ENCODE measurements around the gene C2orf42.
"Not testable (repeated sequence)": the region's sequence is repeated elsewhere in the genome, so short reads cannot be mapped to it uniquely, and the experiment has no call there.

C2orf42 gene

DNA sequence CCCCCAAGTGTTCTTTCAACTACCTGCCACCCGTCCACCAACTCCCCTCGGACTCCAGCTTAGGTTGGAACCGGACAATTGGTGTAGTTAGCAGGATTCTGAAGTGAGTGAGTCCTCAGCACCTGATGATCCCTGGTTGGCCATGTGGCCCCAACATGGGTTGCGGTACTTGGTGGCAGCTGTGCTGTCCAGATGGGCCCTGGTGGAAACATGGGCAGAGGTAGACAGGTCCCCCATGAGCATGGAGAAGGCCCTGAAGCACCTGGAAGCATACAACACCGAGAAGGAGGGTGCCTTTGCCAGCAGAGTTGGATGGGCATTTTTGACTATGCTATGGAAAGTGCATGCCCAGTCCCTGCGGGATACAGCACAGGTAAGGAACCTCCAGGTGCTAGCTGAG, 11.0 kb upstream of the C2orf42 start:
- TF ChIP-seq, protein P1, sequence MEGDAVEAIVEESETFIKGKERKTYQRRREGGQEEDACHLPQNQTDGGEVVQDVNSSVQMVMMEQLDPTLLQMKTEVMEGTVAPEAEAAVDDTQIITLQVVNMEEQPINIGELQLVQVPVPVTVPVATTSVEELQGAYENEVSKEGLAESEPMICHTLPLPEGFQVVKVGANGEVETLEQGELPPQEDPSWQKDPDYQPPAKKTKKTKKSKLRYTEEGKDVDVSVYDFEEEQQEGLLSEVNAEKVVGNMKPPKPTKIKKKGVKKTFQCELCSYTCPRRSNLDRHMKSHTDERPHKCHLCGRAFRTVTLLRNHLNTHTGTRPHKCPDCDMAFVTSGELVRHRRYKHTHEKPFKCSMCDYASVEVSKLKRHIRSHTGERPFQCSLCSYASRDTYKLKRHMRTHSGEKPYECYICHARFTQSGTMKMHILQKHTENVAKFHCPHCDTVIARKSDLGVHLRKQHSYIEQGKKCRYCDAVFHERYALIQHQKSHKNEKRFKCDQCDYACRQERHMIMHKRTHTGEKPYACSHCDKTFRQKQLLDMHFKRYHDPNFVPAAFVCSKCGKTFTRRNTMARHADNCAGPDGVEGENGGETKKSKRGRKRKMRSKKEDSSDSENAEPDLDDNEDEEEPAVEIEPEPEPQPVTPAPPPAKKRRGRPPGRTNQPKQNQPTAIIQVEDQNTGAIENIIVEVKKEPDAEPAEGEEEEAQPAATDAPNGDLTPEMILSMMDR (IDR thresholded peaks at IDR 0.05; ENCODE audit: unreplicated experiment in 3 of 3) = no peak
- no peaks in the 10 kb centered on the region for H3K36me3 Mint-ChIP-seq (ENCODE audit: low read depth)
- no peaks in the 10 kb centered on the region for H3K27me3 Mint-ChIP-seq (ENCODE audit: low read depth)
- no peaks in the 10 kb centered on the region for H3K4me1 Mint-ChIP-seq
- no peak overlapping the region for H3K4me3 Mint-ChIP-seq
- H3K9me3 Mint-ChIP-seq = no peaks in the 10 kb centered on the region
- no peak overlapping the region for H3K27ac Mint-ChIP-seq

DNA sequence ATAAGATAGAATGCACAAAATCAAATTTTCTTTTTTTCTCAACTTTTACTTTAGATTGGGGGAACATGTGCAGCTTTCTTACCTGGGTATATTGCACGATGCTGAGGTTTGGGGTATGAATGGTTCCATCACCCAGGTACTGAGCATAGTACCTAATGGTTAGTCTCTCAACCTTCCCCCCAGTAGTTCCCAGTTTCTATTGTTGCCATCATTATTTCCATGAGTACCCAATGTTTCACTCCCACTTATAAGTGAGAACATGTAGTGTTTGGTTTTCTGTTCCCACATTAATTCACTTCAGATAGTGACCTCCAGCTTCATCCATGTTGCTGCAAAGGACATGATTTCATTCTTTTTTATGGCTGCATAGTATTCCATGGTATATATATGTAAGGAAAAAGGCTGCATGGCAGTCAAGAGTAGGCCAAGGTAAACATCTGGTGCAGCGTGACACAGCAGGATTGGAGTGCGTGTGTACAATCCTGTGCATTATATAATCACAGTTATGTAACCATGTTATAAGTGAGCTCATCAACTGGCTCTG, 10.5 kb upstream of the C2orf42 start:
- TF ChIP-seq, protein P1 (IDR thresholded peaks at IDR 0.05; ENCODE audit: unreplicated experiment in 3 of 3) = no peak
- H3K9me3 Mint-ChIP-seq = no peaks in the 10 kb centered on the region

DNA sequence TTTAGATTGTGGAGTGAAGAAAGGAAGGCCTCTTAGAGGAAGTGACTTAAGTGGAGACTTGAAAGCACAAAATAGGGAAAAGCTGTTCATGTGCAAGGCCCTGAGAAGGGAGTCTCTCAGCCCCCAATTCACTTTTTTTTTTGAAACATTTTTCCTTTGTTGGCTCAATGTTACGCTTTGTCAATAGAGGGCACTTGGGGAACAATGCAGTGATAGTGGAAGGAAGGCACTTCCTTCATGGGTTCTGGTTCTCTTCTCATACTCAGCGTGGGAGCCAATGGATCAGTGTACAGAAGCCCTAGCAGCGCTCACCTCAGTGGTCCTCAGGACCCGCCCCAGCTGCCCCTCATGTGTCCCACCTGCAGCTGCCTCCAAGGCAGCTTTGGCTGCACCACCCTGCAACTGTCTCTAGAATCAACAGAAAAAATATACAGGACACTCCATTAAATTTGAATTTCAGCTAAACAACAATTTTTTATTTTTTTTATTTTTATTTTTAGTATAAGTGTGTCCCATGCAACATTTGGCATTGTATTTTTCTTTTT, 8.6 kb upstream of the C2orf42 start:
- Mint-ChIP-seq H3K27me3 (ENCODE audit: low read depth) (peaks cover 4% of the 10 kb centered on the region), H3K36me3 (ENCODE audit: low read depth) (no peaks in the 10 kb centered on the region), H3K9me3 (no peaks in the 10 kb centered on the region), H3K4me1 (no peaks in the 10 kb centered on the region), H3K4me3 (no peak overlapping the region), H3K27ac (no peak overlapping the region)
- TF ChIP-seq, protein P1 (IDR thresholded peaks at IDR 0.05; ENCODE audit: unreplicated experiment in 3 of 3) = no peak

More for the DNA sequence above, 10.5 kb upstream of the C2orf42 start:
- Mint-ChIP-seq H3K4me1 (no peaks in the 10 kb centered on the region), H3K27me3 (ENCODE audit: low read depth) (no peaks in the 10 kb centered on the region), H3K4me3 (no peak overlapping the region), H3K36me3 (ENCODE audit: low read depth) (no peaks in the 10 kb centered on the region), H3K27ac (no peak overlapping the region)

DNA sequence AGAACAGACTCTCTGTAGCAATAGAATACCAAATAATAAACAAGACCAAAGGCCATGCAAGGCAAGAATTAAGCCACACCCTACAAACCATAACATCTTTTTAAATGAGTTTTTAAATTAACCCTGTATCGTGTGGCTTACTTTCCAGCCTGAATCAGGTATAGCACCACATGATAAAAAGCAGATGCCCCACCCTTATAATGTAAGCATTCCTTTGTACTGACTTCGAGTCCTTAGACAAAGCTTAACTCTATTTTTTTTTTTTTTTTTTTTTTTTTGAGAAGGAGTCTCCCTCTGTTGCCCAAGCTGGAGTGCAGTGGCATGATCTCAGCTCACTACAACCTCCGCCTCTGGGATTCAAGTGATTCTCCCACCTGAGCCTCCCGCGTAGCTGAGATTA, 1.7 kb upstream of the C2orf42 start:
- no peak overlapping the region for H3K27ac Mint-ChIP-seq
- TF ChIP-seq, protein P1 (IDR thresholded peaks at IDR 0.05; ENCODE audit: unreplicated experiment in 3 of 3) = no peak
- H3K4me3 Mint-ChIP-seq = no peak overlapping the region
- H3K27me3 Mint-ChIP-seq (ENCODE audit: low read depth) = peaks cover 4% of the 10 kb centered on the region
- no peaks in the 10 kb centered on the region for H3K9me3 Mint-ChIP-seq
- peaks cover 5% of the 10 kb centered on the region for H3K4me1 Mint-ChIP-seq
- H3K36me3 Mint-ChIP-seq (ENCODE audit: low read depth) = no peaks in the 10 kb centered on the region

DNA sequence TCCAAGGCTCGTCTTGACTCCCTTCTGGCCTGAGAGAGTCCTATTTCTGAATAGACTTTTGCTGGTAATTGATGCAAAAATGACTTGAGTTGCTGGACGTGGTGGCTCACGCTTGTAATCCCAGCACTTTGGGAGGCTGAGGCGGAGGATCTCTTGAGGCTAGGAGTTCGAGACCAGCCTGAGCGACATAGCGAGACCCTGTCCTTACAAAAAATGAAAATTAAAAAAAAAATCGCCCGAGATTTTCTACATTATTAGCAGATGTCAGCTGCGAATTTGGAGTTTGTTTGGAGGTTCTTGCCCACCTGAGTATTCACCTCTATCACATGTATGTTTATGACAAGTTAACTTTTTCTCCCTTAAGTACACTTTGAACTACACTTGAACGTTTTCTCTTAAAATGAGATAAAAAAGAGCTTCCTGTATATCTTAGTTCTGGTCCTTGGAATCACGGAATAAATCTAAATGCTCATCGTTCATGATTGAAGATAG, 471 bp upstream of the C2orf42 start:
- H3K36me3 Mint-ChIP-seq (ENCODE audit: low read depth) = no peaks in the 10 kb centered on the region
- TF ChIP-seq, protein P1 (IDR thresholded peaks at IDR 0.05; ENCODE audit: unreplicated experiment in 3 of 3) = no peak

DNA sequence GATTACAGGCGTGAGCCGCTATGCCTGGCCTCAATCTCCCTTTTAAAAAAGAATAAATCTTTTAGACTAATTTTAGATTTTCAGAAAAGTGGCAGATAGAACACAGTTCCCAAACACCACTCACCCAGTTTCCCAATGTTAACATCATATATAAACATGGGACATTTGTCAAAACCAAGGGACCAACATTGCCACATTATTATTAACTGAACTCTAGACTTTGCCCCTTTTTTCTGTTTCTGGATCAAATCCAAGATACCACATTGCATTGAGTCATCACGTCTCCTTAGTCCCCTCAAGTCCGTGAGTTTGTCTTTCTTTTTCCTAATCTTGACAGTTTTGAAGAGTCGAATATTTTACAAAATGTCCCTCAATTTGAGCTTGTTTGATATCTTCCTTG, 2.4 kb downstream of the C2orf42 start:
- H3K27me3 Mint-ChIP-seq (ENCODE audit: low read depth) = no peaks in the 10 kb centered on the region
- H3K9me3 Mint-ChIP-seq = no peaks in the 10 kb centered on the region
- no peaks in the 10 kb centered on the region for H3K36me3 Mint-ChIP-seq (ENCODE audit: low read depth)
- TF ChIP-seq, protein P1 (IDR thresholded peaks at IDR 0.05; ENCODE audit: unreplicated experiment in 3 of 3) = no peak
- peak overlapping the region in 2 of 3 experiments; percentile 40 to 78 for H3K27ac Mint-ChIP-seq
- peaks cover 5% of the 10 kb centered on the region for H3K4me1 Mint-ChIP-seq
- H3K4me3 Mint-ChIP-seq = peak overlapping the region; percentile 47 to 67 (median 61)

More for the DNA sequence above, 471 bp upstream of the C2orf42 start:
- Mint-ChIP-seq H3K4me1 (peaks cover 5% of the 10 kb centered on the region), H3K4me3 (peak overlapping the region; percentile 90 to 95 (median 92)), H3K27me3 (ENCODE audit: low read depth) (peaks cover 4% of the 10 kb centered on the region), H3K9me3 (no peaks in the 10 kb centered on the region), H3K27ac (peak overlapping the region; percentile 95 to 99 (median 99))

DNA sequence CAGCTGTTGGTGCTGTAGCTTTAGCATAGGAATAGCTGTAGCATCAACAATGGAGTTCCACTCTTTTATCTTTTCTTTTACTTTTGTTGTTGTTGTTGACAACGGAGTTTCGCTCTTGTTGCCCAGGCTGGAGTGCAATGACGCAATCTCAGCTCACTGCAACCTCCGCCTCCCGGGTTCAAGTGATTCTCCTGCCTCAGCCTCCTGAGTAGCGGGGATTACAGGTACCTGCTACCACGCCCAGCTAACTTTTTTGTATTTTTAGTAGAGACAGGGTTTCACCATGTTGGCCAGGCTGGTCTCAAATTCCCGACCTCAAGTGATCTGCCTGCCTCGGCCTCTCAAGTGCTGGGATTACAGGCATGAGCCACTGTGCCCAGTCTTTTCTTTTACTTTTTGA, 3.6 kb downstream of the C2orf42 start:
- H3K4me3 Mint-ChIP-seq; H3K27me3 Mint-ChIP-seq (ENCODE audit: low read depth); H3K9me3 Mint-ChIP-seq; H3K36me3 Mint-ChIP-seq (ENCODE audit: low read depth); H3K27ac Mint-ChIP-seq; H3K4me1 Mint-ChIP-seq: not testable (repeated sequence)
